ENCODE results near the gene TMEM256. TPM values are rescaled to one million over a fixed set of nuclear protein-coding genes. Genes with fewer than 3 reads are reported as not detected.
A peak's percentile ranks its signal among the peaks of the same experiment; 100 is the strongest.

Gene TMEM256
- total RNA-seq, 4 donors from 2014 or later = 26.0 to 131 (median 115) TPM

GRCh38 chr17:7396147-7396546, 7.8 kb downstream of the TMEM256 start:
- no peak for DNase-seq
- Histone ChIP-seq H3K27ac (no peak overlapping the region), H3K36me3 (no peaks in the 10 kb centered on the region), H3K4me1 (peaks cover 0 to 10% of the 10 kb centered on the region in 2 donors), H3K27me3 (no peaks in the 10 kb centered on the region), H3K4me3 (no peak overlapping the region), H3K9me3 (no peaks in the 10 kb centered on the region)
- intact Hi-C loops (cut with DNase I; ENCODE audit: low total_unique reads) = no loop called here
- no peak for TF ChIP-seq CTCF (IDR thresholded peaks at IDR 0.05)
- no peak for TF ChIP-seq POLR2A (IDR thresholded peaks at IDR 0.05)

- TF ChIP-seq POLR2A (IDR thresholded peaks at IDR 0.05) (peak; percentile 85 to 94), CTCF (IDR thresholded peaks at IDR 0.05) (peak; percentile 13 to 30 (median 16))
- peak within 1 kb of the TSS; percentile 67 to 89 for H3K4me3 ChIP-seq
- H3K4me1 ChIP-seq = peaks cover 0 to 10% of the 10 kb centered on the region in 2 donors
- no peaks in the 10 kb centered on the region for H3K9me3 ChIP-seq
- DNase-seq = peak; percentile 83 to 89
- intact Hi-C loops (cut with DNase I; ENCODE audit: low total_unique reads) = no loop called here
- H3K27ac ChIP-seq = peak within 1 kb of the TSS; percentile 79 to 93
- H3K27me3 ChIP-seq = no peaks in the 10 kb centered on the region
- H3K36me3 ChIP-seq = no peaks in the 10 kb centered on the region
These were observed 9.3 kb downstream of the TMEM256 start, which contains the start of gene PLSCR3 for GRCh38 chr17:7394452-7395191. TSS of gene PLSCR3 (minus strand) at chr17:7394525. CDS start at chr17:7394110, 415 bp downstream.

GRCh38 chr17:7393613-7394451, 10.1 kb downstream of the TMEM256 start:
- H3K27me3 ChIP-seq = no peaks in the 10 kb centered on the region
- intact Hi-C loops (cut with DNase I; ENCODE audit: low total_unique reads) = no loop called here
- no peaks in the 10 kb centered on the region for H3K9me3 ChIP-seq
- H3K27ac ChIP-seq = peak overlapping the region; percentile 79 to 93
- no peaks in the 10 kb centered on the region for H3K36me3 ChIP-seq
- H3K4me1 ChIP-seq = peaks cover 0 to 10% of the 10 kb centered on the region in 2 donors
- peak in 1 of 2 donors; percentile 31 for DNase-seq
- TF ChIP-seq CTCF (IDR thresholded peaks at IDR 0.05) (no peak), POLR2A (IDR thresholded peaks at IDR 0.05) (no peak)
- peak overlapping the region; percentile 67 to 89 for H3K4me3 ChIP-seq

GRCh38 chr17:7392696-7393612, 10.9 kb downstream of the TMEM256 start:
- Histone ChIP-seq H3K36me3 (no peaks in the 10 kb centered on the region), H3K4me3 (peak overlapping the region; percentile 67 to 89), H3K27ac (peak overlapping the region; percentile 79 to 93), H3K9me3 (no peaks in the 10 kb centered on the region), H3K27me3 (no peaks in the 10 kb centered on the region), H3K4me1 (peaks cover 0 to 10% of the 10 kb centered on the region in 2 donors)
- TF ChIP-seq POLR2A (IDR thresholded peaks at IDR 0.05) (no peak), CTCF (IDR thresholded peaks at IDR 0.05) (no peak)
- no peak for DNase-seq
- intact Hi-C loops (cut with DNase I; ENCODE audit: low total_unique reads) = no loop called here

Data from uterus (tissue), 4 donors.